GM12864 (cell line): Measurements from ENCODE around the gene BCKDHB.
"Not testable (repeated sequence)": the region's sequence is repeated elsewhere in the genome, so short reads cannot be mapped to it uniquely, and the experiment has no call there.

Source experiments
- DNase-seq: peaks from one replicate; pipeline ENCODE4 v3.0.0-alpha.2; 2011; ENCODE audit warnings: low read depth
- H3K4me3 ChIP-seq: 2 replicates; pipeline ENCODE4 v1.5.1; 2011; ENCODE audit warnings: mild to moderate bottlenecking, low read depth, low read length, control low read depth
- TF ChIP-seq, protein P1 (sequence below): IDR thresholded peaks from 2 replicates; pipeline ENCODE4 v1.5.1; 2011; ENCODE audit warnings: low read depth, mild to moderate bottlenecking, moderate library complexity, low read length, control low read depth, inconsistent platforms; ENCODE audit errors: missing control alignments

BCKDHB gene

DNA sequence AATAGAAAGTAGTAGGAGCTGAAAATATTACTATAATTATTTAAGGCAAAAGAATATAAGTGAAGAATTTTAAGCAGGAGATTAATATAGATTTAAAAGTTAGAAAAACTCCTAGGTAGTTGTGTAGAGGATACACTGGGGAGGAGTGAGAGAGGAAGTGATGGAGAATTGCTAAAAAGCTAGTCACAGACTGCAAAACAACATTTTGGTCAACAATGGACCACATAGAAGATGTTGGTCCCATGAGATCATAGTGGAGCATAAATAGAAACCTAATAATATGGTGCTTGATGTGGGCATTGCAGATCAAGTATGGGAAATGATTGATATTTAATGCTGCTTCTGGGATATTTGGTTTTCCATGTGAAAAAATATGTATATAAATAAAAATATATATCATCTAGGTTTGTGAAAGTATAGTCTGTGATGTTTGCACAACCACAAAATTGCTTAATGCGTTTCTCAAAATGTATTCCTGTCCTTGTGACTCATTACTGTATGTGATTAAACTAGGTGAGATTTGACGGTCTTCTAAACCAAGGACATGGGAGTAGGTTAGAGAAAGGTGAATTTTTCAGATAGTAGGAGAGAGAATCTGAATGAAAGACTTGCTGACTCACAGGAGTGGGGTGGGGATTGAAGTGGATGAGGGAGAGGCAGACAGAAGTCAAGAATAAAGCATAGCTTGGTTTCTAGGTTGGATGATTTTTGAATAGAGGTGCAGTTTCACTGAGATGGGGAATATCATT is 174.0 kb downstream of the BCKDHB start:
- no peak overlapping the region for H3K4me3 ChIP-seq
- TF ChIP-seq, protein P1, sequence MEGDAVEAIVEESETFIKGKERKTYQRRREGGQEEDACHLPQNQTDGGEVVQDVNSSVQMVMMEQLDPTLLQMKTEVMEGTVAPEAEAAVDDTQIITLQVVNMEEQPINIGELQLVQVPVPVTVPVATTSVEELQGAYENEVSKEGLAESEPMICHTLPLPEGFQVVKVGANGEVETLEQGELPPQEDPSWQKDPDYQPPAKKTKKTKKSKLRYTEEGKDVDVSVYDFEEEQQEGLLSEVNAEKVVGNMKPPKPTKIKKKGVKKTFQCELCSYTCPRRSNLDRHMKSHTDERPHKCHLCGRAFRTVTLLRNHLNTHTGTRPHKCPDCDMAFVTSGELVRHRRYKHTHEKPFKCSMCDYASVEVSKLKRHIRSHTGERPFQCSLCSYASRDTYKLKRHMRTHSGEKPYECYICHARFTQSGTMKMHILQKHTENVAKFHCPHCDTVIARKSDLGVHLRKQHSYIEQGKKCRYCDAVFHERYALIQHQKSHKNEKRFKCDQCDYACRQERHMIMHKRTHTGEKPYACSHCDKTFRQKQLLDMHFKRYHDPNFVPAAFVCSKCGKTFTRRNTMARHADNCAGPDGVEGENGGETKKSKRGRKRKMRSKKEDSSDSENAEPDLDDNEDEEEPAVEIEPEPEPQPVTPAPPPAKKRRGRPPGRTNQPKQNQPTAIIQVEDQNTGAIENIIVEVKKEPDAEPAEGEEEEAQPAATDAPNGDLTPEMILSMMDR = no peak
- DNase-seq = no peak

DNA sequence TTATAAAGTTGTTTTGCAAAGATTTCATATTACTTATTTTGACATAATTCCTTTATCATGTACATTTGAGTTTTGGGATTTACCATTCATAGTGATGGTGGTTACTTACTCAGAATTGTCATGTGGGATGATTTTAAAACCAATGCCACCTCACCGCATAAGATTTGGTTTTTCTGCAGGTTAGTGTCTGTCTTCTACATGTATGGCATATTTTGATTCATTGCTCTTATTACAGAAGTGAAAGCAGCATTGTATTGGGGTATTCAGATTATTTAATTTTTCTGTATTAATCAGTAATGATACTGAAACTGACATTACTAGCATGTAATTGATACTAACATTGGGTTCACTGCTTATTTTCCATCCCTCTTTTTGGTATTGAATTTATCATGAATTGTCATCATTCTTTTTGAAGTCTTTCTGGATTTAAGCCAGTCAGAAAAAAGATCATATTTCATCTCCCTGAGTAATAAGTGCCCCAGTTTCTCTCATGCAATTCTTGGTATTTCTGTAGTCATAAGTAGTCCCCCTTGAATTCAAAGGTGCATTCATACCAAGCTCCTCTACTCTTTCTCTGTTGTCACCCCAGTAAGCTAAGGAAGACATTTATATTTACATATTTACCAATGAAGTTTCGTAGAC is 176.6 kb downstream of the BCKDHB start:
- DNase-seq = no peak
- TF ChIP-seq, protein P1 = no peak
- no peak overlapping the region for H3K4me3 ChIP-seq

DNA sequence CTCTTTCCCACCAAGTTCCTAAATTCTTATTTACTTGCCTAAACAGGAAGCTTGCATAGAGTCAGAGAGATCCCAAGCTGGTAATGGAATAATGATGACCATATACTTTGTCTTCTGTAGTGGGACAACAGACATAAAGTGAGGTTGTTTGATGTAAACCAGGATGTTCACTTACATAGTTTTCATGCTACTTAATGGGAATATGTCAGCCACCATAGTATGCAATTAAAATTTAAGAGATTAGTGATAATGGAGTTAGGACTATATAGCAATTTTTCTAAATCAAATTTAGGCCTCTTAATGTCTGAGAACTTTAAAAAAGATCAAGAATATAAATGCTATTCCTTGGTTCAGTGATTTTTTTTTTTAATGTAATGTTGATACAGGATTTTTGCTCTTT is 180.6 kb downstream of the BCKDHB start:
- TF ChIP-seq, protein P1 = no peak
- no peak overlapping the region for H3K4me3 ChIP-seq
- no peak for DNase-seq

DNA sequence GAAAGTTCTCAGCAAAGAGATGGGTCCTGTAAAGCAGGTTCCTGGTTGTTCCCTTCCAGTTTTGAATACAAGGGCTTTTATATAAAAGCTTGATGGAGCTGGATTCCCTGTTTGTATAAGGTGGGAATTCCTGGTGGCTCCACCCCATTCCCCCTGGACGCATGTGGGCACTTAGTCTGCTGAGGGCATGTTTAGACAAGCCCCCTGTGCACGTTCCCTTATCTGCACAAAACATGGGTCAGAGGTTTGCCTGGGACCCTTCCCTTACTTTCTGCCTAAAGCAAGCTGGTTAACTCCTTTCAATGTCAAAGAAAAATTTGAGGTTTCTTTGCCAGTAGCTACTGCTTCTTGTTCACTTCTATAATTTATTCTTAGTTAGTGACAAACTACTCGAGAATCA is 181.1 kb downstream of the BCKDHB start:
- no peak overlapping the region for H3K4me3 ChIP-seq
- no peak for DNase-seq
- TF ChIP-seq, protein P1 = no peak

DNA sequence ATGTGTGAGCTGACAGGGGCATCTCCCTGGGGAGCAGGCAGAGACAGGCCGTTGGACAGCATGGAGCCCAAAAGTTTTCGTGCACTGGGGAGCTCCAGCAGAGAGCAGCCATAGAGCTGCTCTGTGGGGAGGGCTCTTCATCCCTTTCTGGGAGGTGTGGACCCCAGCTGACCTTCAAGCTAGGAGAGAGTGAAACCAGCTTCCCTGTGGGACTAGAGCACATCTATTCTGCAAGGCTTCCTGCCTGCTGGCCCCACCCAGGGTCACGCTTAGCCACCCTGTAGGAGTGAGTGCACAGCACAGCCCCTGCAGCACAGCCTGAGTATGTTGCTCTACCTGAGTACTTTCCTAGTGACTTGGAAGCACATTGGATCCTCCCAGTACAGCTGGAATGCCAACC is 183.3 kb downstream of the BCKDHB start:
- TF ChIP-seq, protein P1 = no peak
- no peak for DNase-seq

DNA sequence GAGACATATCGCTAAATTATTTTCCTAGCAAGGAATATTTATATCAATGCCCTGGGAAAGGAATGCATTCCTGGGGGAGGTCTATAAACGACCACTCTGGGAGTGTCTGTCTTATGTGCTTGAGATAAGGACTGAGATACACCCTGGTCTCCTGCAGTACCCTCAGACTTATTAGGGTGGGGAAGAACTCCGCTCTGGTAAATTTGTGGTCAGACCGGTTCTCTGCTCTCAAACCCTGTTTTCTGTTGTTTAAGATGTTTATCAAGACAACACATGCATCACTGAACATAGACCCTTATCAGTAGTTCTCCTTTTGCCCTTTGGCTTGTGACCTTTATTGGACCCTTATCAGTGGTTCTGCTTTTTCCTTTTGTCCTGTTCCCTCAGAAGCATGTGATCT is 188.1 kb downstream of the BCKDHB start:
- DNase-seq, H3K4me3 ChIP-seq: not testable (repeated sequence)

More for the DNA sequence above, 183.3 kb downstream of the BCKDHB start:
- no peak overlapping the region for H3K4me3 ChIP-seq

DNA sequence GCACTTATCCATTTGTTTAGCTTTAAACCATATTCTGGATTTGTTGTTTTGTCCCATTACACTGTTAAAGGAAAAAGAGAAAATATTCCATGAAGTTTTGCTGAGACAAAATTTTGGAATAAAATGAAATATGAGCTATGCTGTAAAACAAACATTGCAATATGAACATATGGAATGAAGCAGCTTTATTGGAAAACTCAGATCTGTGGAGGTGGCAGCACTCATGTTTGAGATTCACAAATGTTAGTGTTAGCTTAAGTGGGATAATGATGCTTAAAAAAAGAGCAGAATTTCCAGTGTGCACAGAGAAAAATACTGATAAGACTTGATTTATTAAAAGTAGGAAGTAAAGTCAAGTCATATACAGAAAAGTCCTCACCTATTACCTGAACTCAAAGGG is 196.2 kb downstream of the BCKDHB start:
- no peak for DNase-seq
- H3K4me3 ChIP-seq = no peak overlapping the region
- TF ChIP-seq, protein P1 = no peak
